ENCODE results near the gene IRF4. TPM values are rescaled to one million over a fixed set of nuclear protein-coding genes. Genes with fewer than 3 reads are reported as not detected.

Gene IRF4
- polyA plus RNA-seq, 12 donors, result 0.27 to 6.1 (median 0.60) TPM; not detected in 2

DNA sequence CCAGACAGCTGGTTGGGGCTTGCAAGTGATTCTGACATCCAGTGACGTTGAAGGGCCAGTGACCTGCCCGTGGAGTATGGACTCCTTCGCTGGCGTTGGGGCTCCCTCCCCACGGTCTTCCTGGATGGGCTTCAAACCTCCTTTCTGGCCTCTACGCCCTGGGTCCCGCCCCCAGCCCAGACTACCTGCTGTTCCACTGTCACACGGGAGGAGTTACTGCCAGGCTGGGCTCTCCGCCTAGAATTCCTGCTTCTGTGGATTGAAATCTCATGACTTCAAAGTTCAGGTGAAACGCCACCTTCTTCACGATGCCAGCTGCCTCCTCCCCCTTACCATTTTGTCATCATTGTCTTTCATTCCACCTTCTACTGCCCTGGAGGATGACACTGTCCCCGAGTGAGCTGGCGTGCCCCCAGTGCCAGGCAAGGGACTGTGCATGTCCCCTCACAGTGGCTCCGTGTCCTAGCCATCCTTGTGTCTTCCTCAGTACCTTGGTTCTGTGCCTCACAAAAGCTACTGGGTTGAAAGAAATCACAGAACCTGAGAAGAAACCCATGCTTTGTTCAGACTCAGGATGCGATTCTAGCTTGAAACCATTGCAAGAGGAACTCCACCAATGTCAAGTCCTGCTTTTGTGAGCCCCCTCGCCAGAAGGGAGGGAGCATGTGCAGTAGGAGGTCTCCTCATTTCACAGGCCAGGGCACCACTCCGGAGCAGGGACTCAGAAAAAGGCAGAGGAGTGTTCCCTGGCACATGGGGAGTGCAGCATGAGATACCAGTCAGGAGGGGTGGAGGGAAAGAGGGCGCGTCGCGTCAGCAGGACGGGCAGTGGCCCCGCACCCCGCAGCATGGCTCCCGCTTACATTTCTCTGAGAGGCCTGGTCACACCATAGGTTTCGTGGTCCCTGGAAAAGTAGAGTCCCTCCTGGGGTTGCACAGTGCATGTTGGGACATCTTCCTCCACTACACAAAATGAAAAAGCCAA lies 11.0 kb upstream of the IRF4 start:
- DNase-seq, result no peak

DNA sequence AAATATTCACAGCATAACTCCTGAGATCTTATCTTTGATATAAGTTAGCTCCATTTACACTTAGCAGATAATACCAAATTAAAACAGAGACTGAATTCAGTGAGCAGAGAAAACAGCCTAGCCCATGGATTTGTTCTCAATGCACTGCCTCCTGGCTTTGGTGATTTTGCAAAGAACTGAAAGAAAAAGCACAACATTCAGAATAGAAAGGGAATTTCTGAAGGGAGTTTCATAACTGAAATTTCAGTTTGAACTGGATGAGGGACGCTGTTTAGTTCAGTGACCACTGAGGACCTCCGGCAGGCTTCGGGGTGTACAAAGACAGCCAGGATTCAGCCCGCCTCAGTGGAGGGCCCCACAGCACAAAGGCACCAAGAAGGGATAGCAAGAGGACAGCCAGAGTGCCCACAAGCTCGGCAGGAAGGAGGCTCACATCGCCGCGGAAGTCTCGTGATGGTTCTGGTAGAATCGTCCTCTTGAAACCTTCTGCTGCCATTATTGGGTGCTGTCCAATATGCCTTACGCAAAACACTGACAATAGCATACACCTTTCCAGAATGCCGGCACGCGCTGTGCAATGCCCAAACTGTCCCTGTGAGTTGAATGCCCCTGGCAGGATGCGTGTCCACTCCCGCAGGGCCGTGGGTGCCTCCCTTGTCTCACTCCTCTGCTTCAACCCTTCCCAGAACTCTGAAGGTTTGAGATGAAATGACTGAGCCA lies 9.7 kb upstream of the IRF4 start:
- DNase-seq, result no peak

DNA sequence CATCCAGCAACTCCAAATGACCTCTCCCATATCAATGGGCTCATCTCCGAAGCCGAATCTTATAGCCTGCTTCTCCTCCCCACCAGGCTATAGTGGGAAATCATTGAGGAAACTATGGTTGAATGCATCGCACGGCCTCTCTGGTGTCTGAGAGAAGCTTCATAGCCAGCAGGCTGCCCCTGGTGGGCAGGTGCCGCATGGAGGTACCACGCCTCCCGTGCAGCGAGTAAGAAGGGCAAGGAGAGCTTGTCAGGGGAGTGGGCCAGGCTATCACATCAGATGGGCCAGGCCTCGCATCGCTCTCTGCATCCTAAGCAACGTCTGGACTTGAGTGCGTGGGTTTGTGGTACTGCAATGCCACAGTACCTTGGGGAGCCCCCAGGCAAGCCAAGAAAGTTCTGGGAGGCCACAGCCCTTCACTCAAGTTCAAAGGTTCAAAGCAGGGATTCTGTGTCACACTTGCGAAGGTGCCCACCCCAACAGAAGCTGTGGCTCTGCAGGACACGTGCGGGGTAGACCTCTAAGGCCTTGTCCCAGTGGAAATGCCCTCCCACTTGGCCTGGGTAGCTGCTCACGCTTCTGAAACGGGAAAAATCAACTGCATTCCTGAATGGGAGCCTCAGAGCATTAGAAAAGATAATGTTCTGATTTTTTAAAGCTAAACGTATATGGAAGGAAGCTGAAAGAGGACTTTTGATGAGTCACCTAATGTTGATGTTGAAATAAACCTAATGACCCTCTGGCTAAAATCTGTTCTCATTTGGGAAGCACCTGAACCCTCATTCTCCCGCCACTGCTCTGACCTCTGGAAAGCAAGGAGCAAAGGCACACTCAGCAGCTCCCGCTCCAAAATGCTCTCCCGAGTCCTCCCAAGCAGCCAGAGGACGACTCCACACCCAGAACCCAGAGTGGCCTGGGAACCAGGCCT lies 8.4 kb upstream of the IRF4 start:
- DNase-seq, result no peak

DNA sequence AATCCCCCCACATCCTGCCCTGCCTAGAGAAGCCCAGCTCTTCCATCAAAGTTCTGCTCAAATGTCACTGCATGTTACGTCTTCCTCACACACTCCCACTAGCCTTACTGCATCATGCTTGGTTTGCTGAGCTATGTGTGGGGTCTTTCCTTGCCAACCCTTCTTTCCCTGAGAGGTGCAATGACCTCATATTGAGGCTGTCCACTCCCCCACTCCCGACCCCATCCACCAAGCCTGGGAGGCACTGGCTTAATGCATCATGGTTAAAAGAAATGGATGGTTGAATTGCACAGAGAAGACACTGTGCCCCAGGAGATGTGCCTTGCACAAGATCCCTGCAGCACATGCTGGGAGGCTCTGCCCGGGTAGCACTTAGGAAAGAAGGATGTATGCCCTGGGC lies 7.7 kb upstream of the IRF4 start:
- no peak for DNase-seq

DNA sequence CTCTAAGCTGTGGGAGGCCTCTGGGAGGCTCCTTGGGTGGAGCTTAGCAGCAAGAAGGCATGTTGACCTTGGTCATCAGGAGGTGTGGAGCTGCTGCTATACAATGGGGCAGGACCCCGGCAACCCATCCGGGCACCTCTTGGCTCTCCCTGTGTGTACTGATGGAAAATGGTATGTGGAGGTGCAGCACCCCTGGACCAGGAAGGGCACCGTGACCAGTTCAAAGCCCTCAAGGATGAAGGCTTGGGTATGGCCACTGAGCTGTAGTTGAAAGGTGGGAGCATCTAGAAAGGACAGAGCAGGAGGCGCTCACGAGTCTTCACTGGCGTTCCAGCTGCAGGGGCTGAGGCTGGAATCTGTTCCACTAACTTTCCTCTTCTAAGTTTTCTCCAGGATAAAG lies 6.7 kb upstream of the IRF4 start:
- DNase-seq, result no peak

DNA sequence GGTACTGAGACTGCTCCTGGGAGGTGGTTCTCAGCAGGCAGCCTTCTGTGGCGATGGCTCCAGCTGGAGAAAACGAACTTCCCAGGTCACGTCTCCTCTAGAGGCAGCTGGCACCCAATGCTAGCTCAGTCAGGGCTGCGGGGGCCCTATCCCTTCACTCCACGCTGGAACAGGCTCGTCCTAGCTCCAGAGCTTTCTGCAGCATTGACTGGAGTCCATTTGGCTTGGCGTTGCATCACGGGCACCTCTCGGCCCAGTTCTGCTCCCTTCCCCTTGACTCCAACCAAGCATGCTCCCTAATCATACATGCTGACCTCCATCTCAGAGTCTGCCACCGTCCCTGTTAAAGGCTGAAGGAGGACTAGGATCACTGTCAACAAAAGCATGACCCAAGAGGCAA lies 5.9 kb upstream of the IRF4 start:
- no peak for DNase-seq

DNA sequence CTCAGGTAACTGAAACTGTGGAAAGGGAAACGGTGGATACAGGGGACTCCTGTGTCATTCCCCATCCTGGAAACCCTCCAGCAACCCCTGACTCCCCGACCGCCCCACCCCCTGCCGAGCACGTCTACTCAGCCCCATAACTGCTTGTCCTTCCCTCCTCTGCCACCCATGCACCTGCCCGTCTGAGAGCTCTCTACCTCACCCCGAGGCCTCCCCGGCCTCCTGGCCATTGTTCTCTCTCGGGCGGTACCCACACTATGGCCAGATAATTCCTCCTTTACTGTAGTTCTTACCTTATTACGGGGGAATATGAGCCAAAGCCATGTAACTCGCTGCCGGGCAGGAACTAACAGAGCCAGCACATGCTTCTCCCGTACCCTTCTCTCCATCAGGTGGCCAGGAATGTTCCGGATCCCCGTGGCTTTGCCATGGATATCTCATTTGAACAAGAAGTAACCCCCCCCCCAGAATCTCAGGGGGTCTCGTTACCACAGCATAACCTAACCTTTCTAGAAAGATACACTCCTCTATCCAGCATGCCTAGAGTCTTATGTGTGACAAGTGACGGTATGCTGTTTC lies 4.8 kb upstream of the IRF4 start:
- no peak for DNase-seq

DNA sequence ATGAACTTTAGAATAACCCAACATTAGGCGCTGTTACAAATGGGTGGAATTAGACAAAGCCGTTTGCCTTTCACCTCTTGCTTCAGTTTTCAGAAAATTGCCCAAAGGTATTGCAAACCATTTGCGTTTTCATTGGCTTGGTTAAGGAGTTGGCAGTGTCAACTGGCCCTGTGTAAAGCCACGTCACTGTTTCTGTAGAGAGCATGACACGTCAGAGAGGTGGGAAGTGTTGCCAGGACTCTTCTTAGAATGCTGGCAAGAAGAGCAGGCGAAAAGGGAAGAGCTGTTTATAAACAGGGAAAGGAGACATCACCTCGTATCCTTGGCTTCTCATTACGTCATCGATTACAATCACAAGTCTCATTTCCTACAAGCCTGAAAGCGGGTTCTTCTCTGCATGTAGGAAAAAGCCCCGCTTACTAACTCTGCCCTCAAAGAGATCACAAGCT lies 4.2 kb upstream of the IRF4 start:
- no peak for DNase-seq

DNA sequence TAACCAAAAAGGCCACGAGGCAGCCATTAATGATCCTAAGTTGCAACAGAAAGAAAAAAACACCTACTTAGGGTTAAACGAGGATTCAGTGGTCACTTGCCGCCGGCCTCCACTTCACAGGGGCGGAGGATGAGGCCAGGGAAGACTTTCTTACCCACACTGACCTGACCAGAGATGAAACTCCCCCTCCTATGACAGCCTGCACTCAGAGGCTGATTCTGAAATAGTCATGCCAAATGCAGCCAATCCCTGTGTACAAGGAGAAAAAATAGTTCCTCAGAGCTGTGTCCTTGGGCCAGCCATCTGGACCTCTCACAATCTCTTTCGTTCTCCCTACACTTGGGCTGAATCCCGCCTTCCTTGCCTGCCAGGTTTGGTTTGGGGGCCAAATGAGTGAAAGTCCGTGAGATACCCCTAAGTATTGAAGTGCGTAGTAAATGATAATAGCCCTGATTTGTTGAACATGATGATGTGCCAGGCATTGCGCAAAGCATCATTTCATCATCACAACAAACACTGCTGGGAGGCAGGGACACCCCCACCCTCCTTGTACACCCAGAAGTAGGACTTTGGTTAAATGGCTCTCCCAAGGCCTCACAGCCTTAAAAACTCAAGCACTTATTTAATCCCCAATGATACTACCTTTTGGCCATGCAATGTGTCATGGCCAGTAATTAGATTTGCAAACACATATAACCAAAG lies 3.2 kb upstream of the IRF4 start:
- no peak for DNase-seq

DNA sequence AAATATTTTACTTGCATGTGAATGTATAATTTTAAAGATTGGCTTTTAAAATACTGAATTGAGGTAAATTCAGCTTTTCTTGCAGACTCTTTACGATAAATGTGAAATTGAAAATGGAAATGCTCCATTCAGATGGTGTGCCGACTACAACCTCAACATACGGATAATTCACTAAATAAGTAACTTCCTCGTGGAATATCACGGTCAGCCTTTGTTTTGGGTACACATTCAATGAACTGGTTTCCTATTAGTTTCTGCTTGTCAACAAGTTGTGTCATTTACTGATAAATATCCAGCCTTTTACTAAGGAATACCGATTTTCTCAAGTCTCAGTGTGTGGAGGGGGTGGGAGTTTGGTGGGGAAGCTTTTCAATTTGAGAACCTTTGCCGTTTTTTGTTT lies 2.4 kb upstream of the IRF4 start:
- DNase-seq, result no peak

DNA sequence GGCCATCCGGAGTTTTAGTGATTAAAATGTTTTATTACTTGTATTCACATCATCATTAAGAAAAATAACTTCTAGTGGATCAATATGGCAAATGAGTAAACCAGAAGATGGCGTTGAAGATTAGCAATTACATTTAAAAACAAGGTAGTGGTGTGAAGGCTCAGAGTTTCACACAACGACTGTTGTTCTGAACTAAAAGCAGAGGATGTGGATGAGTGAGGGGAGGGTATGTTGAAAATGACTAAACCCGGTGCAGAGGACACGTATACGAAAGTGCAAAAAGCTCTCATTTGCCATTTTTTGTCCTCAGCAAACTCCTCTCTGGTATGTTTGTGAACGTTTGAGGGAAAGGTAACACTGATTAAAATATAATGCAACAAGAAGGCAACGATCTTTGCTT lies 1.9 kb upstream of the IRF4 start:
- DNase-seq, result no peak

DNA sequence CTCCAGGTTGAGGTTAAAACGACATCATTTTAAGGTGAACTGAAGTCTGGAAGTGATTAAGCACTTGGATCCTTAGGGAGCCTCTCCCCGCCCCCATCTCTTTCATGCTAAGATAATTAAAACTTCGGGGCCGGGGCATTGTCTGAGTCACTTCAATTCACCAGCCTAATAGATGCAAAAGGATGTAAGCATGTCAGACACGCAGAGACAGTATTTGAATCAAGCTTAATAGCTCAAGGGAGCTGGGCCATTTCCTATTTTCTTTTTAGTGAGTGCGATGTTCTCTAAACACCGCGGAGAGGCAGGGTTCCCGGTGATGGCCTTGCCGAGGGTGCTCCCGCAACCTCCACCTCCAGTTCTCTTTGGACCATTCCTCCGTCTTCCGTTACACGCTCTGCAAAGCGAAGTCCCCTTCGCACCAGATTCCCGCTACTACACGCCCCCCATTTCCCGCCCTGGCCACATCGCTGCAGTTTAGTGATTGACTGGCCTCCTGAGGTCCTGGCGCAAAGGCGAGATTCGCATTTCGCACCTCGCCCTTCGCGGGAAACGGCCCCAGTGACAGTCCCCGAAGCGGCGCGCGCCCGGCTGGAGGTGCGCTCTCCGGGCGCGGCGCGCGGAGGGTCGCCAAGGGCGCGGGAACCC lies 516 bp upstream of the IRF4 start:
- no peak for DNase-seq

DNA sequence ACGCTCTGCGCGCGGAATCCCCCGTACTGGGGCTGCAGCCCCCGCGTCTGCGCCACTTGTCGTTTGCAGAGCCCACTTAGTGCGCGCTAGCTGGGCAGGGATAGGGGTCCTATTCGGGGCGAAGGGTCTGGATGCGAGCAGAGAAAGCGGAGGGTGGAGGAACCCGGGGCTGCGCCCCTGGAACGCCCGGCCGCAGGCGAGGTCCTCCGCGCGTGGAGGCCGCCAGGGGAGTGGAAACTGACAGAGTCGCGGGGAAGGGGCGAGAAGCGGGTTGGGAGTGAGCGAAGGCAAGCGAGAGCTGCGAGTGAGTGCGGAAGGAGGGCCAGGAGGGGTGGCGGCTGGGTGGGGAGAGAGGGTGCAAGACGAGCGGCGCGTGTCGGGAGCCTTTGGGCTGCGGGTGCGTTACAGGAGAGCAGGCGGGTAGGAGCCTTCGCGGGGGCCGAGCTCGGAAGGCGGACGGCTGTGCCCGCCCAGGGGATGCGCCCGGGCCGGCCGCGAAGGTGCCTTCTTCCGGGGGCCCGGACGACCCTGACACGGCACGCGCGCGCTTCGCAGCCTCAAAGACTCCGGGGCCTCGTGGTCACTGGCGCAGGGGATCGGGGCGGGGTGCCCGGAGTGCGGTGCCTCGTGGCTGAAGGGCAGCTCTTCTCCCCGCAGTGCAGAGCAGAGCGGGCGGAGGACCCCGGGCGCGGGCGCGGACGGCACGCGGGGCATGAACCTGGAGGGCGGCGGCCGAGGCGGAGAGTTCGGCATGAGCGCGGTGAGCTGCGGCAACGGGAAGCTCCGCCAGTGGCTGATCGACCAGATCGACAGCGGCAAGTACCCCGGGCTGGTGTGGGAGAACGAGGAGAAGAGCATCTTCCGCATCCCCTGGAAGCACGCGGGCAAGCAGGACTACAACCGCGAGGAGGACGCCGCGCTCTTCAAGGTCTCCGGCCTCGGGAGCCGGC lies 1.2 kb downstream of the IRF4 start:
- DNase-seq, result no peak

DNA sequence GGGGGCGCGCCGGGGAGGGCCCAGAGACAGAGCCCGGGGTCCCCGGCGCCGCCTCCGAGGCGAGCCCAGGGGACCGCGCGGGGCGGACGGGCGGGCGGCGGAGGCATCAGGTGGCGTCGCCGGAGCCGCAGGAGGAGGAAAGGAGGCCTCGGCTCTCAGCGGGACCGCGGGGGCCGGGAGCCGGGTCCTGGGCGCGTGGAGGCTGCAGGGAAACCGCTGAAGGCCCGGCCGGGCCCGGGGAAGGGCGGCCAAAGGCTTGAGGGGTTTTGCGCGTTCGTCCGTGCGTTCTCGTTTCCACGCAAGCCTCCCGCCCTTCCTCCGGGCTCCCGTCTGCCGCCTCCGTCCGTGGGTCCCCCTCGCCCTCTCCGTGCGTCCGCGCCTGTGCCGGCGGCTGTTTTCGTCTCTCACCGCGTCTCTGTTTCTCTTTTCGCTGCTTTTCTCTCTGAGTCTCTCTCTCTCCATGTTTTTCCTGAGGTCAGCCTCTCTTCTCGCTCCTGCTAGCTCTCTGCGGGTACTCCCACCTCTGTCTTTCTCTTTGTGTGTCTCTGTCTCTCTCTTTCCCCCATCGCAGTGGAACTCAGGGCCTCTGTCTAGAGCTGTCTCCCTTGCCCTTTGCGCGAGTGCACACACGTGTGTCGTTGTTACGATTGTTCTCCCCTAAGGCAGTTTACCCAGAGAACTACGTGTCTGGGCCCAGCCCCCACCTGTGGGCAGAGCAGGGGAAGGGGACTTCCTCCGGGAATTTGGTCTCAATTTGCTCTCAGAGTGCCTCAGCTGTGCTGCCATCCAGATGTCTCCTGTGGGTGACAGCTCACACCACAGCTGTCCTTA lies 2.1 kb downstream of the IRF4 start:
- no peak for DNase-seq

DNA sequence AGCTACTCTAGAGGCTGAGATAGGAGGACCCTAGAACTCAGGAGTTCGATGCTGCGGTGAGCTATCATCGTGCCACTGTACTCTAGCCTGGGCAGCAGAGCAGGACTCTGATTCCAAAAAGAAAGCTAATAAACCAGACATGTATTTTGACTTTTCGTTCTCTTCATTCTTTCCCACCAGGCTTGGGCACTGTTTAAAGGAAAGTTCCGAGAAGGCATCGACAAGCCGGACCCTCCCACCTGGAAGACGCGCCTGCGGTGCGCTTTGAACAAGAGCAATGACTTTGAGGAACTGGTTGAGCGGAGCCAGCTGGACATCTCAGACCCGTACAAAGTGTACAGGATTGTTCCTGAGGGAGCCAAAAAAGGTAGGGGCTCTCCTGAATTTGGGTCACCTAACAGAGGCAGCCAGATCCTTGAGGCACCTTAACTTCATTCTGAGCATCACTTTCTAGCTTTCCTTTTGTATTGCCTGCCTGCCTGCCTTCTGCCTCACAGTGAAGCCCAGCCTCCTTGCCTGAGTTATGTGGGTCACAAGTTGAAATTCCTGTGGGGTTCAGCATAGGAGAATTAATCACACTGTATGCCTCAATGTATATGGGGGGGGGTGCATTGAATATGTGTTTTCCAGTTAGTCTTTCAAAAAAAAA lies 3.2 kb downstream of the IRF4 start:
- DNase-seq, result no peak

DNA sequence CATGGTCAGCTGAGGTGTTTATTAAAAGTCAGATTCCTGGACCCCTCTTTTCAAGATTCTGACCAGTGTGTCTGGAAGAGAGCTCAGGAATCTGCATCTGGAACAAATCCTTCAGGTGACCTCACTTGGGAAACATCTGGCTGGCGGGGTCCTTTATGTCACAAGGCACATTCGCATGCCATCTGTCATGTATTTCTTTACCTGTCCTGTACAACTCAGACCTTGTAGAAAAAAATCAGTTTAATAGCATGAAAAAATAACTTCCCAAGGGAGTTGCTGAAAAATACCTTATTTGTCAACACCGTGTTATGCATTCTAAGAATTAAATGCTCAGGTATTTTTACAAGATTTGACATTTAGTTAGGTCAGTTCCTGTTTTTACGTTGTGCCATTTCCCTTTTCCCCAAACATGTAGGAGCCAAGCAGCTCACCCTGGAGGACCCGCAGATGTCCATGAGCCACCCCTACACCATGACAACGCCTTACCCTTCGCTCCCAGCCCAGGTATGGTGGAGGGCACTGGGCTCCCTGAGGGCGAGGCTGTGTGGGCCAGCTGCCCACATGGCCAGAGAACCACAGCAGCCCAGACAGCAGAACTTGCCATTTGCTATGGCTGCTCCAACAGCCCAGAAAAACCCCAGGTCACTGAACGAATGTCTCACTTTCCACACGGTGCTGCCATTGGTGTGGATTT lies 4.0 kb downstream of the IRF4 start:
- DNase-seq, result no peak

DNA sequence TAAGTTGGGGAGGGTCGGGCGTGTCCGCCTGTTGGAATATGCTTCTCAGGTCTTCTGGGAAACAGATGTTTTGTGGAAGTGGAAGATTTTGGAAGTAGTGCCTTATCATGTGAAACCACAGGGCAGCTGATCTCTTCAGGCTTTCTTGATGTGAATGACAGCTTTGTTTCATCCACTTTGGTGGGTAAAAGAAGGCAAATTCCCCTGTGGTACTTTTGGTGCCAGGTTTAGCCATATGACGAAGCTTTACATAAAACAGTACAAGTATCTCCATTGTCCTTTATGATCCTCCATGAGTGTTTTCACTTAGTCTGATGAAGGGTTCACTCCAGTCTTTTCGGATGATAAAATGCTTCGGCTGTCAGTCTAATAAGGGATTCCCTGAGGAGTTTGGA lies 4.6 kb downstream of the IRF4 start:
- DNase-seq, result no peak

All from muscle of arm (tissue), 12 donors.